HCT116 (cell line): Measurements from ENCODE around the gene PRAMEF2. TPM values are rescaled to one million over a fixed set of nuclear protein-coding genes. Genes with fewer than 3 reads are reported as not detected.
"Not testable (repeated sequence)": the region's sequence is repeated elsewhere in the genome, so short reads cannot be mapped to it uniquely, and the experiment has no call there.

Source experiments
- ATAC-seq: fragments of 200-7000 bp; cut with Tn5 transposase; 2 replicates; pipeline ENCODE4 v1.9.1; 2020; ENCODE audit warnings: mild to moderate bottlenecking, moderate library complexity
- BruUV-seq: library from RNA; stranded (reverse); fragments of 400-500 nt; replicated peaks from 2 replicates; lab custom pipeline; 2021; lab: Mats Ljungman, UMichigan
- CTCF ChIA-PET: fragments of 300-600 bp; sonication (Branson Sonifier 250); formaldehyde crosslinking; loops from one replicate; lab custom pipeline; 2021; ENCODE audit warnings: antibody characterized with exemption; lab: Charles Lee
- POLR2A ChIA-PET: fragments of 300-600, 350-600 bp; sonication (Branson Sonifier 250); formaldehyde crosslinking; loops from one replicate; lab custom pipeline; 2021; ENCODE audit warnings: antibody characterized with exemption; lab: Charles Lee
- RAD21 ChIA-PET, 2 experiments: fragments of 300-600 bp; sonication (Branson Sonifier 250); formaldehyde crosslinking; loops; one replicate each; lab custom pipeline; 2023; ENCODE audit warnings: low total read pairs in 2 of 2; ENCODE audit not compliant: uncharacterized antibody in 2 of 2, unreplicated experiment in 2 of 2, low non-redundant PET in 1 of 2; lab: Charles Lee
- DNase-seq: peaks from one replicate; pipeline ENCODE4 v3.0.0-alpha.2; 2010; ENCODE audit warnings: low read depth, low spot score
- H2AFZ ChIP-seq: fragments of 200-600 bp; shearing (Covaris generic), sonication (generic); 2 replicates; pipeline ENCODE4 v1.6.1; 2017; ENCODE audit warnings: low read depth, mixed run types, mixed read lengths, antibody characterized with exemption, low read length; ENCODE audit not compliant: poor library complexity, severe bottlenecking
- H3K27ac ChIP-seq: 2 replicates; pipeline ENCODE4 v1.5.1; 2012; ENCODE audit warnings: low read depth, low read length
- H3K27me3 ChIP-seq: fragments of 200-600 bp; sonication (generic); 2 replicates; pipeline ENCODE4 v1.6.1; 2016; ENCODE audit warnings: mixed run types, low read length, mixed read lengths; ENCODE audit not compliant: insufficient read depth
- H3K36me3 ChIP-seq, 2 experiments: fragments of 200-500 bp in 1 of 2; fragments of 200-600 bp in 1 of 2; sonication (Bioruptor generic) in 1 of 2; sonication (generic) in 1 of 2; 2 replicates each; pipeline versions ENCODE4 v1.5.1 to v1.6.1; 2014 to 2016; ENCODE audit warnings: low read length in 2 of 2, inconsistent platforms in 1 of 2, mixed read lengths in 1 of 2, mixed run types in 1 of 2; ENCODE audit not compliant: insufficient read depth in 2 of 2, control insufficient read depth in 1 of 2
- H3K4me1 ChIP-seq, 2 experiments: fragments of 200-600 bp in 1 of 2; sonication (generic) in 1 of 2; 2 replicates each; pipeline versions ENCODE4 v1.5.1 to v1.6.1; 2012 to 2017; ENCODE audit warnings: low read length in 2 of 2, inconsistent platforms in 1 of 2, mild to moderate bottlenecking in 1 of 2, mixed read lengths in 1 of 2, mixed run types in 1 of 2, moderate library complexity in 1 of 2; ENCODE audit not compliant: insufficient read depth in 2 of 2, control insufficient read depth in 1 of 2
- H3K4me2 ChIP-seq: fragments of 200-600 bp; sonication (generic); 2 replicates; pipeline ENCODE4 v1.6.1; 2017; ENCODE audit warnings: mixed run types, low read length, mixed read lengths
- H3K4me3 ChIP-seq, 2 experiments: fragments of 200-600 bp in 1 of 2; sonication (generic) in 1 of 2; replicated peaks in 1 of 2; 2 replicates each; pipeline ENCODE4 v1.5.1; 2011 to 2016; ENCODE audit warnings: low read length in 2 of 2, control low read depth in 1 of 2, low read depth in 1 of 2, mild to moderate bottlenecking in 1 of 2, mixed read lengths in 1 of 2, mixed run types in 1 of 2
- H3K79me2 ChIP-seq: fragments of 200-600 bp; sonication (generic); 2 replicates; pipeline ENCODE4 v1.6.1; 2017; ENCODE audit warnings: mild to moderate bottlenecking, mixed run types, low read length, moderate library complexity, mixed read lengths; ENCODE audit not compliant: insufficient read depth
- H3K9ac ChIP-seq: fragments of 200-600 bp; sonication (generic); 2 replicates; pipeline ENCODE4 v1.6.1; 2016; ENCODE audit warnings: low read length, mixed read lengths
- H3K9me2 ChIP-seq: fragments of 200-600 bp; sonication (generic), shearing (Covaris generic); 2 replicates; pipeline ENCODE4 v1.6.1; 2017; ENCODE audit warnings: mixed run types, mild to moderate bottlenecking, moderate library complexity; ENCODE audit not compliant: insufficient read depth
- H3K9me3 ChIP-seq, 2 experiments: fragments of 200-500 bp in 1 of 2; fragments of 200-600 bp in 1 of 2; sonication (Bioruptor generic) in 1 of 2; sonication (generic) in 1 of 2; 2 replicates each; pipeline ENCODE4 v1.6.1; 2014 to 2017; ENCODE audit warnings: low read length in 2 of 2, mixed read lengths in 2 of 2, inconsistent platforms in 1 of 2, low read depth in 1 of 2, mild to moderate bottlenecking in 1 of 2, mixed run types in 1 of 2, moderate library complexity in 1 of 2; ENCODE audit not compliant: control insufficient read depth in 1 of 2, insufficient read depth in 1 of 2
- H4K20me1 ChIP-seq: fragments of 200-600 bp; sonication (generic), shearing (Covaris generic); 2 replicates; pipeline ENCODE4 v1.6.1; 2017; ENCODE audit warnings: mixed run types, mild to moderate bottlenecking, moderate library complexity; ENCODE audit not compliant: insufficient read depth
- intact Hi-C: fragments of 100-400 bp; cut with micrococcal nuclease; formaldehyde crosslinking; loops from 2 replicates; pipeline ENCODE4 v1.10.0; 2022
- total RNA-seq: library from RNA; stranded (reverse); gene quantifications from one replicate; pipeline ENCODE4 v1.2.1, GENCODE V29; 2021; ENCODE audit not compliant: unreplicated experiment

Gene PRAMEF2
- total RNA-seq, 1 experiment from 2014 or later: not detected

DNA sequence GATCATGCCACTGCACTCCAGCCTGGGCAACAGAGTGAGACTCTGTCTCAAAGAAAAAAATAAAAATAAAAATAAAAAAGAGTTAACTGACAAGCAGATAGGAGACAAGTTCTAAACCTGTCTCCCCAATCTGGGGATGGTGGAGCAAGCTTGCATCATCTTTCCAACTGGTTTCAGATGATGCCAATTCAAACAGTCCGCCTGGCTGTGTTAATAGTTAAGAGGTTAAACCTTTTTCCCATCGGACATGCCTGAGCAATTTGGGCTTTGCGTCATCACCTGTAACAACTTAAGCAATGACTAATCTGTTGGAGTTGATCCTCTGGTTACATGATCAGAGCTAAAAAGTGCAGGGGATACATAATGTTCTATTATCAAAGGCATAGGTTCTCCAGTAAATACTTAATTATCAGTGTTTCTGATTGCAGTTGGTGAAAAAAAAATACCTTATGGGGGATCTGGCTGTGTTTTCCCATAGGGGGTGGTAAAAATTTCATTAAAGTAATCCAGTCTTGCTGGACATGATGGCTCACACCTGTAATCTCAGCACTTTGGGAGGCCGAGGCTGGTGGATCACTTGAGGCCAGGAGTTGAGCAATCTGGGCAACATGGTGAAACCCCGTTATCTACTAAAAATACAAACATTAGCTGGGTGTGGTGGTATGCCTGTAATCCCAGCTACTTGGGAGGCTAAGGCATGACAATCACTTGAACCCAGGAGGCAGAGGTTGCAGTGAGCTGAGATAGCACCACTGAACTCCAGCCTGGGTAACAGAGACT lies 47.1 kb downstream of the PRAMEF2 start:
- H3K79me2 ChIP-seq, RAD21 ChIA-PET, H3K4me1 ChIP-seq, H3K36me3 ChIP-seq, DNase-seq, H3K4me3 ChIP-seq, H3K27ac ChIP-seq, H4K20me1 ChIP-seq, H3K4me2 ChIP-seq, H2AFZ ChIP-seq, H3K27me3 ChIP-seq, H3K9me2 ChIP-seq, ATAC-seq, POLR2A ChIA-PET, CTCF ChIA-PET, H3K9me3 ChIP-seq, intact Hi-C loops, H3K9ac ChIP-seq, BruUV-seq: not testable (repeated sequence)

Other genes starting within 250 kb of the PRAMEF2 start
- gene DHRS3, start 238.9 kb upstream of the PRAMEF2 start, total RNA-seq: 87.0 TPM
- not detected for gene AADACL4, start 213.0 kb upstream of the PRAMEF2 start, total RNA-seq
- gene AADACL3, start 141.0 kb upstream of the PRAMEF2 start, total RNA-seq: not detected
- not detected for gene CFAP107, start 110.9 kb upstream of the PRAMEF2 start, total RNA-seq
- not detected for gene PRAMEF12, start 83.3 kb upstream of the PRAMEF2 start, total RNA-seq
- gene PRAMEF1, start 65.7 kb upstream of the PRAMEF2 start, total RNA-seq: not detected
- not detected for gene PRAMEF11, start 25.7 kb upstream of the PRAMEF2 start, total RNA-seq
- gene HNRNPCL1, start 8.4 kb upstream of the PRAMEF2 start, total RNA-seq: not detected
- not detected for gene PRAMEF4, start 29.1 kb downstream of the PRAMEF2 start, total RNA-seq
- gene PRAMEF10, start 41.2 kb downstream of the PRAMEF2 start, total RNA-seq: not detected
- not detected for gene PRAMEF7, start 59.5 kb downstream of the PRAMEF2 start, total RNA-seq
- not detected for gene PRAMEF6, start 90.5 kb downstream of the PRAMEF2 start, total RNA-seq
- gene PRAMEF27, start 199.5 kb downstream of the PRAMEF2 start, total RNA-seq: not detected
- not detected for gene HNRNPCL3, start 203.7 kb downstream of the PRAMEF2 start, total RNA-seq
- not detected for gene PRAMEF25, start 213.7 kb downstream of the PRAMEF2 start, total RNA-seq